Panc1 (cell line): ENCODE measurements around the gene PCDH8. TPM values are rescaled to one million over a fixed set of nuclear protein-coding genes. Genes with fewer than 3 reads are reported as not detected.

Source experiments
- ATAC-seq: fragments of 200-7000 bp; cut with Tn5 transposase; 2 replicates; pipeline ENCODE4 v1.9.1; 2020; ENCODE audit warnings: mild to moderate bottlenecking, moderate library complexity
- BruUV-seq: library from RNA; stranded (reverse); fragments of 400-500 nt; replicated peaks from 2 replicates; lab custom pipeline; 2021; lab: Mats Ljungman, UMichigan
- CTCF ChIA-PET: fragments of 300-600 bp; sonication (Branson Sonifier 250); formaldehyde crosslinking; loops from one replicate; lab custom pipeline; 2022; ENCODE audit warnings: antibody characterized with exemption; lab: Charles Lee
- POLR2A ChIA-PET: fragments of 300-600 bp; sonication (Branson Sonifier 250); formaldehyde crosslinking; loops from one replicate; lab custom pipeline; 2022; ENCODE audit warnings: antibody characterized with exemption; lab: Charles Lee
- DNase-seq: peaks from one replicate; pipeline ENCODE4 v3.0.0-alpha.2; 2010; ENCODE audit warnings: low read depth, low spot score
- H3K27ac ChIP-seq: 2 replicates; pipeline ENCODE4 v1.5.1; 2011; ENCODE audit warnings: mild to moderate bottlenecking, low read length, inconsistent platforms
- H3K27me3 ChIP-seq: fragments of 200-500 bp; sonication (Bioruptor generic); 2 replicates; pipeline ENCODE4 v1.6.0; 2014; ENCODE audit warnings: low read length, inconsistent platforms; ENCODE audit not compliant: control insufficient read depth, insufficient read depth
- H3K36me3 ChIP-seq: fragments of 200-500 bp; sonication (Bioruptor generic); 2 replicates; pipeline ENCODE4 v1.5.1; 2014; ENCODE audit warnings: inconsistent platforms, mild to moderate bottlenecking, low read length, moderate library complexity; ENCODE audit not compliant: control insufficient read depth, insufficient read depth
- H3K4me1 ChIP-seq: 2 replicates; pipeline ENCODE4 v1.5.1; 2011; ENCODE audit warnings: inconsistent platforms, mild to moderate bottlenecking, low read length, moderate library complexity; ENCODE audit not compliant: control insufficient read depth, insufficient read depth
- H3K4me3 ChIP-seq, 2 experiments: 2 replicates each; pipeline ENCODE4 v1.5.1; 2011 to 2012; ENCODE audit warnings: low read depth in 2 of 2, low read length in 2 of 2, mild to moderate bottlenecking in 2 of 2, inconsistent platforms in 1 of 2, moderate library complexity in 1 of 2
- H3K9me3 ChIP-seq: fragments of 200-500 bp; sonication (Bioruptor generic); 2 replicates; pipeline ENCODE4 v1.5.1; 2014; ENCODE audit warnings: low read depth, mild to moderate bottlenecking, inconsistent platforms, low read length, moderate library complexity; ENCODE audit not compliant: control insufficient read depth, insufficient read depth
- POLR2AphosphoS5 ChIP-seq: IDR thresholded peaks from 2 replicates; pipeline ENCODE4 v1.6.1; 2012; ENCODE audit warnings: mild to moderate bottlenecking, low read depth, low read length, moderate library complexity
- SIN3A ChIP-seq: IDR thresholded peaks from 2 replicates; pipeline ENCODE4 v1.6.1; 2012; ENCODE audit warnings: low read depth, mild to moderate bottlenecking, low read length, moderate library complexity, borderline replicate concordance; ENCODE audit not compliant: insufficient read depth
- TCF7L2 ChIP-seq: IDR thresholded peaks from 2 replicates; pipeline ENCODE4 v1.6.1; 2011; ENCODE audit warnings: mild to moderate bottlenecking, low read depth, low read length, inconsistent platforms
- in situ Hi-C: cut with HindIII; loops from 2 replicates; pipeline ENCODE4 v1.10.0; 2016; ENCODE audit warnings: low sequenced_read_pairs, low pct_unique_long_range_greater_than_20kb
- intact Hi-C: fragments of 100-400 bp; cut with micrococcal nuclease; formaldehyde crosslinking; loops from one replicate; pipeline ENCODE4 v1.10.0; 2022; ENCODE audit not compliant: unreplicated experiment
- total RNA-seq: library from RNA; stranded (reverse); gene quantifications from one replicate; pipeline ENCODE4 v1.2.1, GENCODE V29; 2021; ENCODE audit not compliant: unreplicated experiment
- TF ChIP-seq, protein P1 (sequence below): fragments of 450-650 bp; IDR thresholded peaks from 2 replicates; pipeline ENCODE4 v1.5.1; 2017; ENCODE audit warnings: mild to moderate bottlenecking
- TF ChIP-seq, protein P2 (sequence below), 2 experiments: IDR thresholded peaks; 2 replicates each; pipeline ENCODE4 v1.6.1; 2011 to 2012; ENCODE audit warnings: low read depth in 2 of 2, control low read depth in 1 of 2, low read length in 1 of 2, mild to moderate bottlenecking in 1 of 2, moderate library complexity in 1 of 2; ENCODE audit not compliant: insufficient read depth in 1 of 2

Gene PCDH8
- total RNA-seq, 1 experiment from 2014 or later: not detected

- Histone ChIP-seq H3K9me3 (no peaks in the 10 kb centered on the region), H3K27me3 (peaks cover 2% of the 10 kb centered on the region; the same call in 1 of the 2 replicates), H3K4me1 (no peaks in the 10 kb centered on the region), H3K36me3 (no peaks in the 10 kb centered on the region), H3K4me3 (no peak overlapping the region), H3K27ac (no peak overlapping the region)
- in situ Hi-C loops (no loop called here), intact Hi-C loops (no loop called here)
- ChIA-PET POLR2A (no interaction called here), CTCF (no interaction called here)
- DNase-seq: no peak
- ATAC-seq: no peak
- BruUV-seq: no TSS peak
- TF ChIP-seq TCF7L2: no peak
- no peak for TF ChIP-seq SIN3A
- TF ChIP-seq, protein P1, sequence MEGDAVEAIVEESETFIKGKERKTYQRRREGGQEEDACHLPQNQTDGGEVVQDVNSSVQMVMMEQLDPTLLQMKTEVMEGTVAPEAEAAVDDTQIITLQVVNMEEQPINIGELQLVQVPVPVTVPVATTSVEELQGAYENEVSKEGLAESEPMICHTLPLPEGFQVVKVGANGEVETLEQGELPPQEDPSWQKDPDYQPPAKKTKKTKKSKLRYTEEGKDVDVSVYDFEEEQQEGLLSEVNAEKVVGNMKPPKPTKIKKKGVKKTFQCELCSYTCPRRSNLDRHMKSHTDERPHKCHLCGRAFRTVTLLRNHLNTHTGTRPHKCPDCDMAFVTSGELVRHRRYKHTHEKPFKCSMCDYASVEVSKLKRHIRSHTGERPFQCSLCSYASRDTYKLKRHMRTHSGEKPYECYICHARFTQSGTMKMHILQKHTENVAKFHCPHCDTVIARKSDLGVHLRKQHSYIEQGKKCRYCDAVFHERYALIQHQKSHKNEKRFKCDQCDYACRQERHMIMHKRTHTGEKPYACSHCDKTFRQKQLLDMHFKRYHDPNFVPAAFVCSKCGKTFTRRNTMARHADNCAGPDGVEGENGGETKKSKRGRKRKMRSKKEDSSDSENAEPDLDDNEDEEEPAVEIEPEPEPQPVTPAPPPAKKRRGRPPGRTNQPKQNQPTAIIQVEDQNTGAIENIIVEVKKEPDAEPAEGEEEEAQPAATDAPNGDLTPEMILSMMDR: no peak
- TF ChIP-seq, protein P2, sequence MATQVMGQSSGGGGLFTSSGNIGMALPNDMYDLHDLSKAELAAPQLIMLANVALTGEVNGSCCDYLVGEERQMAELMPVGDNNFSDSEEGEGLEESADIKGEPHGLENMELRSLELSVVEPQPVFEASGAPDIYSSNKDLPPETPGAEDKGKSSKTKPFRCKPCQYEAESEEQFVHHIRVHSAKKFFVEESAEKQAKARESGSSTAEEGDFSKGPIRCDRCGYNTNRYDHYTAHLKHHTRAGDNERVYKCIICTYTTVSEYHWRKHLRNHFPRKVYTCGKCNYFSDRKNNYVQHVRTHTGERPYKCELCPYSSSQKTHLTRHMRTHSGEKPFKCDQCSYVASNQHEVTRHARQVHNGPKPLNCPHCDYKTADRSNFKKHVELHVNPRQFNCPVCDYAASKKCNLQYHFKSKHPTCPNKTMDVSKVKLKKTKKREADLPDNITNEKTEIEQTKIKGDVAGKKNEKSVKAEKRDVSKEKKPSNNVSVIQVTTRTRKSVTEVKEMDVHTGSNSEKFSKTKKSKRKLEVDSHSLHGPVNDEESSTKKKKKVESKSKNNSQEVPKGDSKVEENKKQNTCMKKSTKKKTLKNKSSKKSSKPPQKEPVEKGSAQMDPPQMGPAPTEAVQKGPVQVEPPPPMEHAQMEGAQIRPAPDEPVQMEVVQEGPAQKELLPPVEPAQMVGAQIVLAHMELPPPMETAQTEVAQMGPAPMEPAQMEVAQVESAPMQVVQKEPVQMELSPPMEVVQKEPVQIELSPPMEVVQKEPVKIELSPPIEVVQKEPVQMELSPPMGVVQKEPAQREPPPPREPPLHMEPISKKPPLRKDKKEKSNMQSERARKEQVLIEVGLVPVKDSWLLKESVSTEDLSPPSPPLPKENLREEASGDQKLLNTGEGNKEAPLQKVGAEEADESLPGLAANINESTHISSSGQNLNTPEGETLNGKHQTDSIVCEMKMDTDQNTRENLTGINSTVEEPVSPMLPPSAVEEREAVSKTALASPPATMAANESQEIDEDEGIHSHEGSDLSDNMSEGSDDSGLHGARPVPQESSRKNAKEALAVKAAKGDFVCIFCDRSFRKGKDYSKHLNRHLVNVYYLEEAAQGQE (IDR thresholded peaks at IDR 0.05; ENCODE audit: insufficient read depth in 1 of 2, low read depth in 2 of 2, low read length in 1 of 2): no peak
- no peak for TF ChIP-seq POLR2AphosphoS5
These were observed 6.0 kb downstream of the PCDH8 start for GRCh38 chr13:52842441-52842840.

DNA sequence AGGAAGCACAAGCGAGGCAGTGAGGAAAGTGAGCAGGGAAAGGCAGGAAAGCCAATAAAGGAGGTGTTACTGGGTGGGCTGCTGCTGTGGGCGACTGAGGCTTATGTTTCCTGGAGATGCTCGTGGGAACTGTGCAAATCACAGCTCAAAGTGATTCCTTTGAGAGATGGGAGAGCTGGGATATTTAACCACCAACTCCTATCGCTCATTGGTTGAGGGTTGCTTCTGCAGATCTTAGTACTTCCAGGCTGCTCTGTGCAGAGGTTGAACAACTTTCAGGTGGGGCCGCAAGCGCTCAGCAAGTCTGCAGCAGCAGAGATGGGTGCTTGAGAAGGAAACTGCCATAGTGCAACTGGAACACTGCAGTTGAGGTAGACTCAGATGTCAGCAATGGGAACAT lies 8.4 kb downstream of the PCDH8 start:
- POLR2A ChIA-PET: no interaction called here
- BruUV-seq: no TSS peak

More for the DNA sequence above, 8.4 kb downstream of the PCDH8 start:
- Histone ChIP-seq H3K9me3 (no peaks in the 10 kb centered on the region), H3K27ac (no peak overlapping the region), H3K4me3 (no peak overlapping the region), H3K36me3 (no peaks in the 10 kb centered on the region), H3K4me1 (no peaks in the 10 kb centered on the region), H3K27me3 (peaks cover 2% of the 10 kb centered on the region; the same call in 1 of the 2 replicates)
- in situ Hi-C loops (no loop called here), intact Hi-C loops (no loop called here)
- CTCF ChIA-PET: no interaction called here
- ATAC-seq: no peak
- no peak for TF ChIP-seq TCF7L2
- no peak for TF ChIP-seq POLR2AphosphoS5
- TF ChIP-seq, protein P1: no peak
- TF ChIP-seq SIN3A: no peak
- TF ChIP-seq, protein P2 (IDR thresholded peaks at IDR 0.05; ENCODE audit: insufficient read depth in 1 of 2, low read depth in 2 of 2, low read length in 1 of 2): no peak
- DNase-seq: no peak
